NCI-H2227 (cell line): ENCODE measurements around the gene FBXO41.
A peak's percentile ranks its signal among the peaks of the same experiment; 100 is the strongest.

Experiments
- DNase-seq: peaks from one replicate; lab custom pipeline; 2025; ENCODE audit not compliant: unreplicated experiment; lab: John Stamatoyannopoulos, UW

The FBXO41 gene

DNA sequence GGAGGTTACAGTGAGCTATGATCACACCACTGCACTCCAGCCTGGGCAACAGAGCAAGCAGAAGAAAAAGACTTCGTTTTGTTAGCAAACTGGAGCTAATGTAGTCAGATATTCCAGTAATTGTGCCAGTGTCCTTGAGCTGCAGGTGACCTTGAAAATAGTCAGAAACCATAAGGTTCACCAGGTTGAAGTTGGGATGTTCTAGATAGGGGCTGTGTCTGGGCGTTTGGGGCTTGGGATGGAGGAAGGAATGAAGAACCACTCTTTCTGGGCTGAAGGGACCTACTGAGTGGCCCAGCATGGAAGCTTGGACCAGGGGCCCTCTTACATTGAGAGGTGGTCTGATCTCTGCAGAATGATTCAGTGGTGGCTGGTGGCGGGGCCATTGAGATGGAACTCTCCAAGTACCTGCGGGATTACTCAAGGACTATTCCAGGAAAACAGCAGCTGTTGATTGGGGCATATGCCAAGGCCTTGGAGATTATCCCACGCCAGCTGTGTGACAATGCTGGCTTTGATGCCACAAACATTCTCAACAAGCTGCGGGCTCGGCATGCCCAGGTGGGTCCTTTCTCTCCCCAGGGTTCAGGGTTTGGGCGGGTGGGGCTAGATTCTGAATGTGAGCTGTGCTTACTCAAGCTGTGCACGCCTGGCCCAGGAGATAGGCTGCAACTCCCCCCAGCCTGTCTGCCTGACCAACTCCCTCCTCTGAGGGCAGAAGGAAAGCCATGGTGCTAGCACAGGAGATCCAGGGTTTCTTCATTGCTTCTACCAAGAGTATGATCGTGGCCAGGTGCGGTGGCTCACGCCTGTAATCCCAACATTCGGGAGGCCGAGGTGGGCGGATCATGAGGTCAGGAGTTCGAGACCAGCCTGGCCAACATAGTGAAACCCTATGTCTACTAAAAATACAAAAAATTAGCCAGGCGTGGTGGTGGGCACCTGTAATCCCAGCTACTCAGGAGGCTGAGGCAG lies 33.1 kb downstream of the FBXO41 start:
- no peak for DNase-seq

DNA sequence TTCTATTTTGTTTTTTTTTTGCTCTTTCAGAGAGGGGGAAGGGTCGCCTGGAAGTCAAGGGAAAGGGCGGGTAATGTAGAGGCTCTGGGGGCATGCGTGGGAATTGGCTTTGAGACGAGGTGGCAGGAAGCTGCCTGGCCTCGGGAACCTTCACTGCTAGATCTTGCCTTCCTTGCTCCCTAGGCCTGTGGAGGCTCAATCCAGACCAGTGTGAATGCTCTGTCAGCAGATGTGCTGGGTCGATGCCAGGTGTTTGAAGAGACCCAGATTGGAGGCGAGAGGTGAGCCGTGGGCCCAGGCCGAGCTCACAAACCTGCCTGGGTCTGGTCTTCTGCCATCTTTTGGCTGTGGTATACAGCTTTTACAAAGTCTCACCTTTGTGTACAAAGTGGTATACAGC lies 34.6 kb downstream of the FBXO41 start:
- no peak for DNase-seq

DNA sequence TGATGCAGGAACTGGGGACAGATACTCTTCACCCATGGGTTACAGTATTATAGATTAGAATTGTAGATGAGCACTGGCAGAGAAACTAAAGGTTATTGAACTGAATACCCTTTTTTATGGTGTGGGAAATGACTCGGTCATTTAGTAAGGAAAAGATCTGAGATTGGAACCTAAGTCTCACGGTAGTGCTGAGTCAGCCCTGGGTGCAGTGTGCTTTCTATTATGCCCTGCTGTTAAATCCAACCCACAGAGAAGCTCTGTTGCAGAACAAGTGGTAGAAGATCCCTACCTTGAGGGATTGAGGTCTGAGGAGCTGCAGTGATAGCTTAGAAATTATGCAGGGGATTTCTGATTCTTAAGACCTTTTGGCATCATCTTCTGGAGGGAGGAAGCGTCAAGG lies 37.4 kb downstream of the FBXO41 start:
- DNase-seq = no peak

DNA sequence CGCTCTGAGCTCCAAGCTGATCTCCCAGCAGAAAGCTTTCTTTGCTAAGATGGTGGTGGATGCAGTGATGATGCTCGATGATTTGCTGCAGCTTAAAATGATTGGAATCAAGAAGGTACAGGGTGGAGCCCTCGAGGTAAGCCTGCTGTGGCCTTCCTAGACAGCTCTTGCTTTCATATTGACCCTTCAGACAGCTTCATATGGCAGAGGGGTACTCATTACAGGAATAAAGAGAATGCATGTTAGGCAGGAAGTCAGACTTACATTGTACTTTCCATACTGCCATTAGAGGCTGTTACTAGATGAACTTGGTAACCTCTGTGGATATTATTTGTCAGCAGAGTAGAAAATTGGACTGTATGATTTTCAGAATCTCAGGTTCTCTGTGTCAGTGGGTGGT lies 39.7 kb downstream of the FBXO41 start:
- no peak for DNase-seq

DNA sequence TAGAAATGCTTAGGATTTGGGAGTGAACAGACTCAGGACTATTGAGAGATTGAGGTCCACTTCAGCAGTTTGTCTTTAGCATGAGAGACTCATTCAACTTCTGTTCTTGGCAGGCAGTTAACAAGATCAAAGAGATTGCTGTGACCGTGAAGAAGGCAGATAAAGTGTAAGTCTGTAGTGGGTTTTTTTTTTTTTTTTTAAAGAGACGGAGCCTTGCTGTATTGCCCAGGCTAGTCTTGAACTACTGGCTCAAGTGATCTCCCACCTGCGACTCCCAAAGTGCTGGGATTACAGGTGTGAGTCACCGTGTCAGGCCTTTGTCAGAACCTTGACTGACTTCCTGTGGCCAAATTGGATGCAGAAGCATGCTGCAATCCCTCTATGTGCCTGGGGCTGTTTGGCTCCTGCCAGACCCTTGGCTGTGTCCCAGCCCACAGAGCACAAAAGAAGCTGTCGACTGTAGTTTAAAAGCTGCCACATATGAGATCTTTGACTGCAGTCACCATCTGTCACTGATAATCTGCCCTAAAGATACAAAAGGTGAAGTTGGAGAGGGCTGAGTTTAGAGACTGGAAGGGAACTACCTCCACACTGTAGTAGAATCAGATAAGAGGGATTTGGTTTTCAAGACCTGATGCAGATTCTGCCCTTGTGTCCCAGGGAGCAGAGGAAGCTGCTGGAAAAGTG lies 40.3 kb downstream of the FBXO41 start:
- no peak for DNase-seq

DNA sequence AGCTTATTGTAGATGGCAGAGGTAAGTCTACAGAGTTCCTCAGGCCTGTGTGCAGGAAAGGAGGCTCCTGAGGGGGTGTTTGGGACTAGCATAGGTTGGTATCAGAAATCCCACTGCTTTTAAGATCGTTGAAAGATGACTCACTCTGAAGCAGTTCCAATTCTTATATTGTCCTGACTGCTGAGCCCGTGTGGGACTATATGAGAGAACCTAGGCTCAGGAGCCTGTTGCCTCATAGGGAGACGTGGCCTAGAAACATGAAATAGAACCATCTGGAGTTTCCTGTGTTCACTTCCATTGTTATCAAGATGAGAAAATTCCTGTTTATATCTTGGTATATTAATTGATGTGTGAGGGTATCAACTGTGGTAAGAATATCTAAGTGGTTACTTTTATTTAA lies 44.5 kb downstream of the FBXO41 start:
- no peak for DNase-seq

DNA sequence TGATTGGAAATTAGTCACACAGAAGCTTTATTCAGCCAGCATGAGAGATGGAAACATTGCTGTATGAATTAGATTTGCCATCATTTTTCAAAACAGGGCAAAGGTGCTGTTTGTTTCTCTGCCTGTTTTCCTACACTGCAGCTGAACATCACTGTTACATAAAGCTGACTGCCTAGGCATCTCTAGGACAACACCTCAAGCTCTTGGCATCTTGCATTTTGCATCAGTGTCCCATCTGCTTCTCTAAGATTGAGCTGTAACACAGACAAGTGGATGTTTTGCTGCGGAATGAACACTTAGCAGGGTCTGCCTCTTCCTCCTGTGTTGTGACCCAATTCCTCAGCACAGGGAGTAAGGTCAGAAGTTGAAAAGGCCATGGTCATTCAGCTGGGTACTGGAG lies 45.3 kb downstream of the FBXO41 start:
- no peak for DNase-seq

DNA sequence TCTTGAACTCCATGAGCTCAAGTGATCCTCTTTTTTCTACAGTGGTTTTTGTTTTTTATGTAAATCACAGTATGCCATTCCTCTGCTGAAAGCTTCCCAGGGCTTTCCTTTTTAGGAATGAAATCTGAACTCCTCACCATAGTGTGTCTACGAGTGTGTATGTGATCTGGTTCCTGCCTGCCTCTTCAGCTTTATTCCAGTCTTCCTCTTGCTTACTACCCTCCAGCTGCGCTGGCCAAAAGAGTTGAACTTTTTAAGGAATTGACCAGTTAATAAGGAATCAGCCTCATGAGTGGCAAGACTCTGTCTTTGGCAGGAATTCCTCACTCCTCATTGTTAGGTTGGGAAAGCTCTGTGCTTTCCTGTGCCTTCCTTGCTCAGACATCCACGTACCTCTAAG lies 46.1 kb downstream of the FBXO41 start:
- DNase-seq = no peak

DNA sequence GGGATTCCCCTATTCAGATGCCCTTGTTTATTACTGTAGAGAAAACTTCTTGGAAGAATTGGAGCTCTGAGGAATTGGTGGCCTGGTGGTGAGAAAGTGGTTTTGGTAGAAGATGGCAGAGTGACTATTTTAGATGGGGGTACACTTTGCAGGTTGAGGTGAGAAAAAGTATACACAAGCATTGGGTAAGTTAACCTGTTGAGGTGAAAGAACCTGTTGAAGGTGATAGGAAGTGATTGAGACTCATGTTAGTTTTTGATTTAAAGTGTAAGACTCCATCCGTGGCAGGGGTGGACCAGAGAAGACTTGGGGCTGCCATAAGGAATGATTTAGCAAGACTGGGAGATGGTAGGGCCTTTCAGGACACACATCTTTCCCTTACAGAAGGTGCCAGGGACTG lies 47.1 kb downstream of the FBXO41 start:
- DNase-seq = no peak

DNA sequence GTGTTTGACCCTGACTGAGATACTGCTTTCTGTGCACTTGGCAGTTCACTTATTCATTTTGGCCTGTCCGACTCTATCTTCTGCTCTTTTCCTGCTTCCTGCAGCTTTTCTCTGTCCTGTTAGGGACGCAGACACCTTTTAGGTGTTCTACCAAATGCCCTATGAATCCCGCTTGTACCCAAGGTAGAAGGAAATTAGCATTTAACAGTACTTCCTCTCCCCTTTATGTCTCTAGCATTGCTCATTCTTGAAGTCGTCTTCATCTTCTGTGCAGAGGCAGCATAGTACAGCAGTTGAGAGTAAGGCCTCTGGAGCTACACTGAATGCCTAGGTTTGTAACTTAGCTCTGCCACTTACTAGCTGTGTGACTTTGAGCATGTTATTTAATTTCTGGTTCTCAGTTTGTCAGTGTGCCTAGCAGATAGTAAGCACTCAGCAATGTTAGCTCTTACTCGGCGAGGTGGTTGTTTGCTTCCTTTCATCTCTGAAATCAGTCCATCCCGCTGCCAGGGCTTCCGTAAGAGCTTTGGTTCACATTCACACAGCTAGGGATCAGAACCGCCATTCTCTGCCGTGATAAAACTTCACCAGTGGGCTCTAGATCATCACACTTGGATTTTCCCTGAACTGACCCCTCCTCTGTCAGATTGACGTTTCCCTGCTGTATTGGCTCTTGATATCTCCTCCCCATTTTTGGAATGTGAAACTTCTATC lies 48.8 kb downstream of the FBXO41 start:
- no peak for DNase-seq

DNA sequence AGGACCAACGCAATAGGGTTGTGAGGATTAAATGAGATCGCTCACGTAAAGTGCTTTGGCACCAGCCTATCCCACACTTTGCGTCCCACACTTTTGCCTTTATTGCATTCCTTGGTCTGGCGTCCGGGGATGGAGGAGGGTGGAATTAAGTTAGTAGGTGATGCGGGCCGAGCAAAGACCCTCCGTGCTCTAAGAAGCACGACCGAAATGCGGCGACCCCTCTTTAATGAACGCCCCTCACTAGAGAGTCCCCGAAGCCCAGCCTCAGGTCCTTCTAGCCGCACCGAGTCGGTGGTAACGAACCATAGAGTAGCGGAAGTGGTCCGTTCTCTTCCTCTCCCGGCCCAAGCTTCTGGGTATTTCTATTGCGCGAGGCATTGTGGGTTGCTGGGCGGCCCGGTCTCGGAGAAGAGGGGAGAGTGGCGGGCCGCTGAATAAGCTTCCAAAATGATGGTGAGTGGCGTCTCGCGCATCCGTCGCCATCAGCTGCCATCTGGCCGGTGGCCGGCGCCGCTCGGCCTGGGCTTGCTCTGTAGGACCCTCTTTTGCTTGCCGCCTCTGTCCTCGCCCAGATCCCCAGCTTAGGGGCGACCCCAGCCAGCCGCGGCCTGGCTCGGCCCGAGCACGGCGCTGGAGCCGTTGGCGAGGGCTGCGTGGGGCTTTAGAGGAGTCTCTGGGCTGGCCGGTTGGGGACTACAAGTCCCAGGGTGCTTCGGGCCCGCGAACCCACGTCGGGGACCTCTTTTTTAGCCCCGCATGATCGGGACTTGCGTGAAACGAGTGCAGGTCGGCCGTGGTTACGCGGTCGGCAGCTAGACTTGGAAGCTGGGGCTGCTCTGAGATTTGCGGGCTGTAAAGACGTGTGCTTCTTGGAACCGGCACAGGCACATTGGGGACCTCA lies 50.1 kb downstream of the FBXO41 start, which contains the start of gene CCT7:
Gene CCT7, plus strand, starts transcription at position 377 of the 901 bp plus-strand sequence. Its CDS starts 71 bp downstream, at position 448.
- DNase-seq = peak; percentile 95

DNA sequence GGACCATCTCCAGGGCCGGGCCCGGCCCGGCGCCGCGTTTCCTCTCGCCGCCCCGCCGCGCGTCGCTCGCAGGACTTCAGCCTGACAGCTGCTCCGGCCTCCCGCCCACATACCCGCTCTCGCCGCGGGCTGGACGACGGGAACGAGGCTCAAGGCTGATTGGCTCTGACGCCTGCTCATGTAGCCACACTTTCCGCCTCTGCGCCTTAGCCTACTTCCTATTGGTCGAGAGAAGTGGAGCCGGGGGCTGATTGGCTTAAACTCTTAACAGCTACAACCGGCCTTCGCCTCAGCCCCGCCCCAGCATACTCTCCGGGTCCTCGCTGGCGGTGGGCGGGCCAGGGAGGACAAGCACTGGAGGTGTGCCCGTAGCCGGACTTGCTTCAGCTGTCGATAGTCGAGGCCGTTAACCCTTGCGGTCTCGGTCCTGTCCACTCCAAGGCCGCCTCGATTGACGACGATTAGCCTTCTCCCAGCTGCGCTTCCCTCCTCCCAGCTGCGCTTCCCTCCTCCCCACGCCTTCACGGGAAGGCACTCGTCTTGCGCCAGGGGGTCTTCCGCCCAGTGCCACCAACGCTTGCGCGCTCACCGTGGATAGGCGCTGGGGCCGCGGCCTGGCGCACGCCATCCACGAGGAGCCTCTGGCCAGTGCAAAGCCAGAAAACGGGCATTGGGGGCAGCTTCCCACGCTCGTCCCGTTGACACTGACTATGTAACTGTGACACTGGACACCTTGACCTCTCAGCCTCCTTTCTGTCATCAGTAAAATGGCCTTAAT lies 50.9 kb downstream of the FBXO41 start, which contains the start of gene PRADC1:
Gene PRADC1, minus strand, starts transcription at position 86 of the 778 bp plus-strand sequence. Its CDS starts 79 bp downstream, at position 7.
- peak; percentile 99 for DNase-seq

DNA sequence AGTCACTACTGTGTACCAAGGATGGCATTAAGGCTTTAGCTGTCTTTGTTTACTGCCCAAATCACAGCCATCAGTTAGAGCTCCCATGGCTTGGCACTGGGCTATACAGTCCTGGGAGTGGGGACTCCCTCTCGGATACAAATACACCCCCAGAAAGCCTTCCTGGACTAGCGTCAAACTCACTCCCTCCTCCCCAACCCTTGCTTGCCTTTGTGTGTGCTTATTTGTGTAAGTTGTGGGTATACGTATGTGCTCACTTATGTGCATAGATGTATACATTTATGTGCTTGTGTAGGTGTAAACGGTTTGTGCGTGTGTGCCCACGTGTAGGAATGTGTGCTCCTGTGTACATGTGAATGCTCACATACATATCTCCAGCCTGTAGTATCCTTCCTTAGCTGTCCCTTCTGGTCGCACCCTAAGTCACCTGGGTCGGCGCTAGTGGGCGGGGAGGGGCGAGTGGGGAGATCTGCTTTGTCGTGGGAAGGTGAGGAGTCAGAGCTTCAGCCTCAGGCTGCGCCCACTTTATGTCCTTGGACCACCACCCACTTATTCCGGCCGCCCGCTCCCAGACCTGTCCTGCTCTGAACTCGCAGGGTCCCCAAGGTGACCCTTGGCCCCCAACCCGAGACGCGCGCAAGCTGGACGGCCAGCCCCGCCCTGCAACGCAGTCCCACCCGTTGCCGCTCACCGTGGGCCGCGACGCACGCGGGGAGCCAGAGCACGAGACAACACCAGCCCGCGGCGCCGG lies 51.7 kb downstream of the FBXO41 start:
- peak; percentile 39 for DNase-seq

DNA sequence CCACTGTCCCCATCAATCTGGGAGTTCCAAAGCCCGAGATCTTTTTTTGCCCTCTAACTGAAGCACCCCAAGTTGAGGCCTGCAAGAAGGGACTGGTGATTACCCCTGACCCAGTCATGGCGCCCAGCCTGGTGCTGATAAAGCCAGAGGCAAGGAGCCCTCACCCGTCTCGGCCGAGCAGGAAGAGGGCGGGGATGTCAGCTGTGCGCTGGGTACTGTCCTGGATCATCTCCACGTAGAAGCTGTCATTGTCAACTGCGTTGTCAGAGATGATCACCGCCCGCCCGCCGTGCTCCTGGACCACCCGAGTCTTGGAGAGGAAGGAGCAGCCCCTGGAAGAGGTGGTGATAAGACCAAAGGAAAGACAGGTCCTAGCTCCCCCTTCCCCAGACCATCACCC lies 55.6 kb downstream of the FBXO41 start:
- DNase-seq = no peak

DNA sequence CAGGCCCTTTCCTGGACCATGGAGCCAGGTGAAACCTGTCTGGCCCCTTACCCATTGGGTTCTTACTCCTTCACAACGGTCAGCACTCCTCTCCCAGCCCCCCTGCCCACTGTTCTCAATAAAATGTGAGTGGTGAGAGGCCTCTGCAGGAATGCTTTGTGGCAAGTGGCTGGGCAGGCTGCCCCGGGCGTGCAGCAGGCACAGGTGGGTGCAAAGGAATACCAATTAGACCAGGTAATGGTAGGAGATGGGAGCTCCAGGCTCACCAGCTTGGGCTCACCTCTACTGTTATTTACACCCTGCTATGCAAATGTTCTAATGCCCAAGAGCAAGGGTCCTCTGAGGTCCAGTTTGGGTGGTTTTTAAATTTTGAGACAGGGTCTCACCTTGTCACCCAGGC lies 57.2 kb downstream of the FBXO41 start:
- no peak for DNase-seq

DNA sequence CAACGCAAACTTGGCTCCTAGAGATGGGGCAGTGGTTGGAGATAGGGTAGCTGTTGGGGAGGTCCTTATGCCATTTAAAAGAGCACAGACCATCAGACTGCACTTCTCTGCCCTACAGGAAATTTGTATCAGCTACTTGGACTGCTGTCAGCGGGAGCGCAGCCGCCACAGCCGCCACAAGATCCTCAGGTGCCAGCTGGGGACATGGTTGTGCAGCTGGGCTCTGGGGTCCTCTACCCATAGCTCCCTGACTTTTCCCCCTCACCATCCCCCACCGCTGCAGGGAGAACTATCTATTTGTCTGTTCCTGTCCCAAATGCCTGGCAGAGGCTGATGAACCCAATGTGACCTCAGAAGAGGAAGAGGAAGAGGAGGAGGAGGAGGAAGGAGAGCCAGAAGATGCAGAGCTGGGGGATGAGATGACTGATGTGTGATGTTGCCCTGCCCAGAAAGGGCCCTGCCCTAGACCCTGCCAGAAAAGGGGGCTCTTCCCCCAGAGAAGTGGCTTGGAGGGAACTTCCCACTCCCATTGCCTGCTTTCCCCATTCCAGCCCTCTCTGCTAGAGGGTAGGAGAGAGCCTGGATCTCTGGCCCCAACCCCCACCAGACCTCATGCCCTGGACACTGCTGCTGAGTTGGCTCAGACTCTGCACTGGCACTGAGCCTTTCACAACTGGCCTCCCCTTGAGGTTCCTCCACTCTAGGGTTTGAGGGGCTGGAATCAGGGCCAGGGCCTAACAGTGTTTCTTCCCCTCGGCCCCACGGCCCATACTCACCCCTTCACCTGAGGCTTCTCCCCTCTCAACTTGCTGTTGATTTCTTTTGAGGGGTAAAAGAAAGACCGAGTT lies 58.5 kb downstream of the FBXO41 start:
- DNase-seq = no peak

DNA sequence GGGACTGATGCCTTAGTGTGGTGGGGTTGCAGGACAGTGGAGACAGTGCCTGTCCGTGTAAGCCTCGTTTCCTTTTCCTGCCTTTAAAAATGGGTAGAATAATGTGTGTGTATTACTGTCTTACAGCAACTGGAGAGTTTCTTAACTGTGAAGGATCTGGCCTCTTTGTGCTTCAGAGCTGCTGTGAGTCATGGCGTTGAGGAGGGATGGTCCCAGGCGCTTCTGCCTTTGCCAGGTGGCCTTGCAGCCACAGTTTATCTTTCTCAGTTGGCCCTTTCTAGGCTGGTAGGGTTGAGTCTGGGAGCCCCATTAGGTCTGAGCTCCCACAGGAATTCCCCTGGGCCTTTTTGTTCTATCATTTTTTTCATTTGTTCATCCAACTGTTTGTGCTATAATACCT lies 60.5 kb downstream of the FBXO41 start:
- DNase-seq = no peak

DNA sequence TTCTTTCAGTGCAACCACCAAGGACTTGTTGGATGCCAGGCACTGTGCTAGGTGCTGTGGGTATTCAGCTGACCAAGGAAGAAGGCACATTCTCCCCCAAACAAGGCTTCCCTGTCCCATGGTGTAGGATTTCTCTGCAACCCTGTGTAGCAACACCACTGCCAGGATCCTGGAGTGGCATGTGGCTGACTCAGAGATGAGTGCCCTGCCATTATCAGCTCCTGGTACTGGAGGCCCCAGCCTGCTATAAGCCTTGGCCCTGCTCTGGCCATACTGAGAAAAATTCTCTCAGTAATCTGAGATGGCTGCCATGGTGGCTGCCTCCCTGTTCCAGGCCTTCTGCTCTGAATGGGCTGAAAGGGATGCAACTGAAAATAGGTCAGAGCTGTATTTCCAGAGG lies 66.0 kb downstream of the FBXO41 start:
- DNase-seq = no peak
